Esophagus muscularis mucosa (tissue), 4 donors: ENCODE measurements around the gene CCNB1IP1. TPM values are rescaled to one million over a fixed set of nuclear protein-coding genes. Genes with fewer than 3 reads are reported as not detected.
"Not testable (repeated sequence)": the region's sequence is repeated elsewhere in the genome, so short reads cannot be mapped to it uniquely, and the experiment has no call there.

ENCODE experiments used
- DNase-seq: peaks from one replicate; pipeline ENCODE4 v3.0.0-alpha.2; 2017; ENCODE audit errors: extremely low spot score
- H3K27ac ChIP-seq, 4 donors: fragments of 200-600 bp; sonication (generic); replicated peaks in 1 of 4; 1 replicate in 3 of 4; 2 replicates in 1 of 4; pipeline ENCODE4 v1.5.1; 2016 to 2019; ENCODE audit warnings: mild to moderate bottlenecking in 1 of 4
- H3K27me3 ChIP-seq, 4 donors: fragments of 200-600 bp; sonication (generic); one replicate each; pipeline versions ENCODE4 v1.5.1 to v1.6.0; 2016 to 2019
- H3K36me3 ChIP-seq, 4 donors: fragments of 200-600 bp; sonication (generic); one replicate each; pipeline ENCODE4 v1.5.1; 2016 to 2019
- H3K4me1 ChIP-seq, 4 donors: fragments of 200-600 bp; sonication (generic); one replicate each; pipeline ENCODE4 v1.5.1; 2016 to 2019
- H3K4me3 ChIP-seq, 4 donors: fragments of 200-600 bp; sonication (generic); 1 replicate in 2 of 4; 2 replicates in 2 of 4; pipeline ENCODE4 v1.5.1; 2016 to 2019; ENCODE audit warnings: mild to moderate bottlenecking in 4 of 4, moderate library complexity in 1 of 4
- H3K9me3 ChIP-seq, 4 donors: fragments of 200-600 bp; sonication (generic); 1 replicate in 3 of 4; 2 replicates in 1 of 4; pipeline ENCODE4 v1.5.1; 2016 to 2019
- CTCF ChIP-seq, 3 experiments: fragments of 200-600 bp in 2 of 3; fragments of 450-650 bp in 1 of 3; sonication (generic) in 2 of 3; IDR thresholded peaks; one replicate each; pipeline ENCODE4 v1.5.1; 2017 to 2019; ENCODE audit warnings: antibody characterized with exemption in 3 of 3, mild to moderate bottlenecking in 2 of 3, moderate library complexity in 1 of 3
- EP300 ChIP-seq: sonication (generic); formaldehyde crosslinking; IDR thresholded peaks from one replicate; pipeline ENCODE4 v1.6.1; 2017; ENCODE audit warnings: antibody characterized with exemption
- POLR2A ChIP-seq: fragments of 450-650 bp; IDR thresholded peaks from one replicate; pipeline ENCODE4 v1.6.1; 2017; ENCODE audit warnings: antibody characterized with exemption, moderate library complexity, mild to moderate bottlenecking, low read depth
- POLR2AphosphoS5 ChIP-seq, 2 donors: sonication (generic); formaldehyde crosslinking; IDR thresholded peaks; one replicate each; pipeline ENCODE4 v1.6.1; 2017; ENCODE audit warnings: antibody characterized with exemption in 2 of 2
- WGBS: methylation state at CpG from one replicate; pipeline ENCODE4 v1.1.5; 2018; 5-methylcytosine and 5-hydroxymethylcytosine counted together
- intact Hi-C: fragments of 100-400 bp; cut with DNase I; formaldehyde crosslinking; loops from one replicate; pipeline ENCODE4 v1.15.1; 2023
- total RNA-seq, 4 donors: library from RNA; depleted of rRNA; stranded (reverse); fragments of >200 nt; gene quantifications; one replicate each; pipeline versions ENCODE4 v1.1.0 to v1.2.1, GENCODE V29; 2016

CCNB1IP1 gene
- total RNA-seq, 4 donors from 2014 or later = 31.8 to 60.6 (median 42.0) TPM

- 91% methylated on average over 1 of the region's 1 CpG for WGBS
- TF ChIP-seq POLR2A (no peak), EP300 (no peak), CTCF (IDR thresholded peaks at IDR 0.05) (no peak), POLR2AphosphoS5 (IDR thresholded peaks at IDR 0.05) (no peak)
- H3K36me3 ChIP-seq = peaks cover 10 to 54% (median 42%) of the 10 kb centered on the region in 4 donors
- H3K4me1 ChIP-seq = peaks cover 9 to 15% (median 11%) of the 10 kb centered on the region in 4 donors
- intact Hi-C loops = no loop called here
- no peak overlapping the region for H3K27ac ChIP-seq
- H3K4me3 ChIP-seq = no peak overlapping the region
- no peak for DNase-seq
- H3K9me3 ChIP-seq = no peaks in the 10 kb centered on the region
- no peaks in the 10 kb centered on the region for H3K27me3 ChIP-seq
Measured at GRCh38 chr14:20345366-20345765, 12.3 kb upstream of the CCNB1IP1 start.

DNA sequence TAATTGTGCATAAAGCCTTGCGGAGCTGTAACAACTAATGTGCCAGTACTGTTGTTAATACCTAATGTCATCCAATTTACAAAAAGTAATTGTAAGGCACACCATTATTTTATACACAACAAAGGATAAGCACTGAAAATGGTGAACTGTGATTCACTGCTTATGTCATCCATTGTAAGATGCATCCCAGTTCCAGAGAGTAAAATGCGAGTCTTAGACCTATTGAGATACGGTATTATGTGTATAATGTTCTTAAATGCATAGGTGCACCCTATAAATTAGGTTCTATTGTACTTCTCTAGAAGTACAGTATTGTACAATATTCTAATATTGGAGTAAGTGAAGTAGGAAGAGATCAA lies 10.8 kb upstream of the CCNB1IP1 start:
- DNase-seq = no peak
- intact Hi-C loops = loop anchor here (5.0 kb wide), 1 partner anchor 113 kb away; the partner anchor contains the start of gene APEX1

DNA sequence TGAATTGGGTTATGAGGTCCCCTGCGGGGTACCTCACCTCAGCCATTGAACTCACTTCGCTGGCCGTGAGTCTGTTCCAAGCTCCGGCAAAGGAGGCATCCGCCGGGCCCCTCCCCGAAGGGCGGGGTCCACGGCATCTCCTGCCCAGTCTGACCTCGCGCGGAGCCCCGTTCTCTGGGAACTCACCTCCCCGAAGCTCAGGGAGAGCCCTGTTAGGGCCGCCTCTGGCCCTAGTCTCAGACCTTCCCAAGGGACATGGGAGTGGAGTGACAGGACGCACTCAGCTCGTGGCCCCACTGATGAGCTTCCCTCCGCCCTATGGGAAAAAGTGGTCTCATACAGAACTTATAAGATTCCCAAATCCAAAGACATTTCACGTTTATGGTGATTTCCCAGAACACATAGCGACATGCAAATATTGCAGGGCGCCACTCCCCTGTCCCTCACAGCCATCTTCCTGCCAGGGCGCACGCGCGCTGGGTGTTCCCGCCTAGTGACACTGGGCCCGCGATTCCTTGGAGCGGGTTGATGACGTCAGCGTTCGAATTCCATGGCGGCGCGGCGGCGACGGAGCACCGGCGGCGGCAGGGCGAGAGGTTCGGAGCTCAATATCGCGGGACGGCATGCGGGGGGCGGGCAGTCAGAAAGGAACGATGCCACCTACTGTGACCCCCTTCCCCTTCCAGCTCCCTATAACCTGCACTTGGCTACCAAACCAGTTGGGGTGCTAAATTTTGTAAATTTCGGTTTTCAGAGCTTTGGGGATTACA lies 10.2 kb upstream of the CCNB1IP1 start, which contains the start of gene PARP2:
PARP2 (plus strand) TSS at position 544 of the 770 bp plus-strand sequence; CDS start at position 551, 7 bp downstream.
- peak within 1 kb of the TSS; percentile 87 to 95 (median 90) for H3K27ac ChIP-seq
- 0% methylated on average over 25 of the region's 50 CpGs for WGBS
- TF ChIP-seq CTCF (IDR thresholded peaks at IDR 0.05) (no peak), POLR2AphosphoS5 (IDR thresholded peaks at IDR 0.05) (peak; percentile 97 to 99), POLR2A (peak; percentile 98), EP300 (no peak)
- DNase-seq = peak; percentile 98
- H3K36me3 ChIP-seq = peaks cover 7 to 33% (median 22%) of the 10 kb centered on the region in 4 donors
- peaks cover 9 to 15% (median 11%) of the 10 kb centered on the region in 4 donors for H3K4me1 ChIP-seq
- intact Hi-C loops = loop anchor here (5.0 kb wide), 1 partner anchor 114 kb away; the partner anchor contains the start of gene APEX1
- no peaks in the 10 kb centered on the region for H3K9me3 ChIP-seq
- peak within 1 kb of the TSS; percentile 57 to 84 (median 66) for H3K4me3 ChIP-seq
- H3K27me3 ChIP-seq = no peaks in the 10 kb centered on the region

More for the DNA sequence above, 10.8 kb upstream of the CCNB1IP1 start:
- peak overlapping the region; percentile 57 to 84 (median 66) for H3K4me3 ChIP-seq
- peak overlapping the region; percentile 87 to 95 (median 90) for H3K27ac ChIP-seq
- H3K36me3 ChIP-seq = peaks cover 10 to 39% (median 28%) of the 10 kb centered on the region in 4 donors
- 2% methylated on average over 3 of the region's 3 CpGs for WGBS
- TF ChIP-seq POLR2A = no peak
- no peak for TF ChIP-seq EP300
- no peak for TF ChIP-seq CTCF (IDR thresholded peaks at IDR 0.05)
- TF ChIP-seq POLR2AphosphoS5 (IDR thresholded peaks at IDR 0.05) = no peak
- no peaks in the 10 kb centered on the region for H3K9me3 ChIP-seq
- no peaks in the 10 kb centered on the region for H3K27me3 ChIP-seq
- peaks cover 9 to 15% (median 11%) of the 10 kb centered on the region in 4 donors for H3K4me1 ChIP-seq

DNA sequence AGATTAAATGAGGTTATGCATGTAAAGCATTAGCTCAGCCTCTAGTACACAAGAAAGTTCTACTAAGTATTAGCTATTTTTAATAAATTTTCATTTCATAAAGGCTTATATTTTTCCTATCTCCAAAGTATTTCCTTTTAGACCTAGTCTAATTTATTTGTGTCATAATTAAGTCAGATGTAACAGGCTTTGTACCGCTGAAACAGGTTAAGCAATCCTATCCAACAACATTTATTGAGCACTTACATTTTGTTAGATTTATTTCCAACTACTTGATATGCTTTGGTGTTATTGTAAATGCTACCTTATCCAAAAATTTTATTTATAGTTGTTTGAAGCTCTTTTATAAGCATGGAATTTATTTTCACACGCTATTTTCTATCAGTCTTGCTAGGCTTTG lies 8.6 kb upstream of the CCNB1IP1 start:
- intact Hi-C loops = loop anchor here (5.0 kb wide), 1 partner anchor 116 kb away; the partner anchor contains the start of gene APEX1
- 68% methylated on average over 2 of the region's 2 CpGs for WGBS
- H3K36me3 ChIP-seq = peaks cover 0 to 19% (median 10%) of the 10 kb centered on the region in 4 donors
- no peaks in the 10 kb centered on the region for H3K27me3 ChIP-seq
- DNase-seq = no peak
- H3K27ac ChIP-seq = peak overlapping the region; percentile 87 to 95 (median 90)
- H3K9me3 ChIP-seq = no peaks in the 10 kb centered on the region
- peak overlapping the region; percentile 57 to 84 (median 66) for H3K4me3 ChIP-seq
- TF ChIP-seq CTCF (IDR thresholded peaks at IDR 0.05) (no peak), EP300 (no peak), POLR2A (no peak), POLR2AphosphoS5 (IDR thresholded peaks at IDR 0.05) (no peak)
- H3K4me1 ChIP-seq = peaks cover 9 to 15% (median 11%) of the 10 kb centered on the region in 4 donors

DNA sequence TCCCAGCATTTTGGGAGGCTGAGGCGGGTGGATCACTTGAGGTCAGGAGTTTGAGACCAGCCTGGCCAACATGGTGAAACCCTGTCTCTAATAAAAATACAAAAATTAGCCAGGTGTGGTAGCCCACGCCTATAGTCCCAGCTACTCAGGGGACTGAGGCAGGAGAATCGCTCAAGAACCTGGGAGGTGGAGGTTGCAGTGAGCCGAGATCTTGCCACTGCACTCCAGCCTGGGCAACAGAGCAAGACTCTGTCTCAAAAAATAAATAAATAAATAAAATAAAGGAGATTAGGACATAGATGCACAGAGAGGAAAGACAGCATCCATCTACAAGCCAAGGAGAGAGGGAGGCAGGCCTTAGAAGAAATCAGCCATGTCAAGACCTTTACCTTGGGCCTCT lies 8.0 kb upstream of the CCNB1IP1 start:
- intact Hi-C loops = loop anchor here (5.0 kb wide), 1 partner anchor 116 kb away; the partner anchor contains the start of gene APEX1
- peaks cover 0 to 12% (median 5%) of the 10 kb centered on the region in 4 donors for H3K36me3 ChIP-seq
- WGBS = 94% methylated on average over 4 of the region's 4 CpGs
- H3K9me3 ChIP-seq, H3K27ac ChIP-seq, H3K27me3 ChIP-seq, DNase-seq, H3K4me3 ChIP-seq: not testable (repeated sequence)
- H3K4me1 ChIP-seq = peaks cover 9 to 15% (median 11%) of the 10 kb centered on the region in 4 donors
